Measurements from ENCODE around the gene ARFGAP3.

DNA sequence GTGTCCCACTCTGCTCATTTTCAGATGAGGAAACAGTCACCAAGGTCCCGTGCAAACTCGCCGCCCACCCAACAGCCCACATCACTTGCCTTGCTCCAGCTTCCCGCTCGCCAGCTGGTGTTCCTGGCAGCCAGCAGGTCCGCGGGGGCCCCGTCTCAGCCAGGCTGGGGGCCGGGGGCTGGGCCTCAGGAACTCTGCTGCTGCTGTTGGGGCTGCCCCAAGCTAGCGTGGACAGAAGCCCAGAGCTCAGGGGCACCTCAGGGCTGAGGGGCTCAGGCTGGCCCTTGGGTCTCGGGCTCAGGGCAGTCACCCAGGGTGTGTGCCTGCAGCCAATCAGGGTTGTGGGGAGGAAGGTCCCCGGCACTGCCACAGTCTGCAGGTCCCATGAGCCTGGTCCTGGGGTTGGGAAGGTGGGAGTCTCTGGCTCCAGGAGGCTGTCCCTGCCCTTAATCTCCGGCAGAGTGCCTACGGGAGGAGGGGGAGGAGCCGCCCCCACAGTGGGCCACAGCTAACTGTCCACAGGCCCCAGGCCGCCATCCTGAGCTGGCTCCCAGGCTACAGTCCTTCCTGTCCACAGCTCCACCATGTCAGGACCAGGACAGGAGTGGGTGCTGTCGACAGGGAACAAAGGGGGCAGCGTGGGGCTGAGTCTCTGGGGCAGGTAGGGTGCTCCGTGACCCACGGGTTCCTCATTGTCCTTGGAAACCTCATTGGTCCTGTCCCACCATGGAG is 65.2 kb downstream of the ARFGAP3 start:
- TF ChIP-seq POLR2A (IDR thresholded peaks at IDR 0.05; ENCODE audit: extremely low read depth, insufficient read length): no peak
- TF ChIP-seq, protein P1, sequence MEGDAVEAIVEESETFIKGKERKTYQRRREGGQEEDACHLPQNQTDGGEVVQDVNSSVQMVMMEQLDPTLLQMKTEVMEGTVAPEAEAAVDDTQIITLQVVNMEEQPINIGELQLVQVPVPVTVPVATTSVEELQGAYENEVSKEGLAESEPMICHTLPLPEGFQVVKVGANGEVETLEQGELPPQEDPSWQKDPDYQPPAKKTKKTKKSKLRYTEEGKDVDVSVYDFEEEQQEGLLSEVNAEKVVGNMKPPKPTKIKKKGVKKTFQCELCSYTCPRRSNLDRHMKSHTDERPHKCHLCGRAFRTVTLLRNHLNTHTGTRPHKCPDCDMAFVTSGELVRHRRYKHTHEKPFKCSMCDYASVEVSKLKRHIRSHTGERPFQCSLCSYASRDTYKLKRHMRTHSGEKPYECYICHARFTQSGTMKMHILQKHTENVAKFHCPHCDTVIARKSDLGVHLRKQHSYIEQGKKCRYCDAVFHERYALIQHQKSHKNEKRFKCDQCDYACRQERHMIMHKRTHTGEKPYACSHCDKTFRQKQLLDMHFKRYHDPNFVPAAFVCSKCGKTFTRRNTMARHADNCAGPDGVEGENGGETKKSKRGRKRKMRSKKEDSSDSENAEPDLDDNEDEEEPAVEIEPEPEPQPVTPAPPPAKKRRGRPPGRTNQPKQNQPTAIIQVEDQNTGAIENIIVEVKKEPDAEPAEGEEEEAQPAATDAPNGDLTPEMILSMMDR (IDR thresholded peaks at IDR 0.05; ENCODE audit: low read depth, low read length): no peak

All from NB4 (cell line).